IMR-90 (cell line): Measurements from ENCODE around the gene FMC1. TPM values are rescaled to one million over a fixed set of nuclear protein-coding genes. Genes with fewer than 3 reads are reported as not detected.

Experiments
- ATAC-seq: fragments of 200-7000 bp; cut with Tn5 transposase; 2 replicates; pipeline ENCODE4 v1.9.1; 2020; ENCODE audit warnings: low read depth, mild to moderate bottlenecking, moderate library complexity
- BruUV-seq: library from RNA; stranded (reverse); fragments of 400-500 nt; replicated peaks from 2 replicates; lab custom pipeline; 2021; lab: Mats Ljungman, UMichigan
- CTCF ChIA-PET: fragments of 300-600 bp; formaldehyde crosslinking; extraction: SDS; loops from one replicate; lab custom pipeline; 2021; ENCODE audit warnings: antibody characterized with exemption; lab: Yijun Ruan, JAX
- POLR2A ChIA-PET: fragments of 300-600 bp; sonication (Branson Sonifier 250); formaldehyde crosslinking; loops from one replicate; lab custom pipeline; 2022; ENCODE audit warnings: antibody characterized with exemption; ENCODE audit not compliant: unreplicated experiment; lab: Charles Lee
- DNase-seq: peaks from one replicate; pipeline ENCODE4 v3.0.0; 2013
- H2AFZ ChIP-seq: replicated peaks from 2 replicates; pipeline ENCODE3; 2013; ENCODE audit warnings: low read length, mild to moderate bottlenecking; ENCODE audit not compliant: poor library complexity
- H2AK5ac ChIP-seq: 2 replicates; pipeline ENCODE4 v1.6.1; 2013; ENCODE audit warnings: low read depth, low read length, inconsistent platforms
- H2AK9ac ChIP-seq: replicated peaks from 2 replicates; pipeline ENCODE3; 2013; ENCODE audit warnings: mild to moderate bottlenecking, low read depth, low read length, moderate library complexity; ENCODE audit not compliant: poor library complexity
- H2BK120ac ChIP-seq: 2 replicates; pipeline ENCODE4 v1.6.1; 2013; ENCODE audit warnings: low read depth, low read length, inconsistent platforms
- H2BK15ac ChIP-seq: 3 replicates; pipeline ENCODE4 v1.6.1; 2013; ENCODE audit warnings: low read depth, low read length, inconsistent platforms
- H2BK20ac ChIP-seq: 2 replicates; pipeline ENCODE4 v1.6.1; 2013; ENCODE audit warnings: low read depth, mild to moderate bottlenecking, inconsistent platforms, low read length, moderate library complexity
- H2BK5ac ChIP-seq: 2 replicates; pipeline ENCODE4 v1.6.1; 2013; ENCODE audit warnings: mild to moderate bottlenecking, low read depth, low read length, inconsistent platforms; ENCODE audit not compliant: poor library complexity, severe bottlenecking
- H3K14ac ChIP-seq: replicated peaks from 2 replicates; pipeline ENCODE4 v1.6.1; 2013; ENCODE audit warnings: low read depth, low read length, inconsistent platforms
- H3K18ac ChIP-seq: 2 replicates; pipeline ENCODE4 v1.6.1; 2013; ENCODE audit warnings: low read depth, low read length, control low read depth
- H3K23ac ChIP-seq: 2 replicates; pipeline ENCODE4 v1.6.1; 2013; ENCODE audit warnings: low read depth, low read length, inconsistent platforms
- H3K27ac ChIP-seq: 2 replicates; pipeline ENCODE4 v1.5.1; 2013; ENCODE audit warnings: mild to moderate bottlenecking, control low read depth, low read length; ENCODE audit not compliant: insufficient read depth
- H3K27me3 ChIP-seq: 2 replicates; pipeline ENCODE4 v1.6.1; 2013; ENCODE audit warnings: low read length; ENCODE audit not compliant: control insufficient read depth, insufficient read depth
- H3K36me3 ChIP-seq: 2 replicates; pipeline ENCODE4 v1.6.1; 2013; ENCODE audit warnings: low read length, mixed read lengths; ENCODE audit not compliant: control insufficient read depth, insufficient read depth
- H3K4ac ChIP-seq: 2 replicates; pipeline ENCODE4 v1.6.1; 2013; ENCODE audit warnings: low read depth, low read length, inconsistent platforms
- H3K4me1 ChIP-seq: 2 replicates; pipeline ENCODE4 v1.6.1; 2013; ENCODE audit warnings: low read length, mixed read lengths; ENCODE audit not compliant: control insufficient read depth, insufficient read depth
- H3K4me2 ChIP-seq: 2 replicates; pipeline ENCODE4 v1.6.1; 2013; ENCODE audit warnings: low read depth, mild to moderate bottlenecking, control low read depth, low read length, moderate library complexity
- H3K4me3 ChIP-seq: 2 replicates; pipeline ENCODE4 v1.5.1; 2013; ENCODE audit warnings: low read depth, mild to moderate bottlenecking, control low read depth, low read length, moderate library complexity; ENCODE audit not compliant: insufficient read depth
- H3K56ac ChIP-seq: 2 replicates; pipeline ENCODE4 v1.6.1; 2013; ENCODE audit warnings: low read length, inconsistent platforms; ENCODE audit not compliant: insufficient read depth; ENCODE audit errors: extremely low read depth
- H3K79me1 ChIP-seq, 2 experiments: 2 replicates each; pipeline ENCODE4 v1.6.1; 2013; ENCODE audit warnings: low read length in 2 of 2, inconsistent platforms in 1 of 2, low read depth in 1 of 2
- H3K9ac ChIP-seq: 2 replicates; pipeline ENCODE4 v1.6.1; 2013; ENCODE audit warnings: low read depth, low read length, control low read depth
- H3K9me1 ChIP-seq: 2 replicates; pipeline ENCODE4 v1.6.1; 2013; ENCODE audit warnings: low read length, inconsistent platforms; ENCODE audit not compliant: insufficient read depth
- H3K9me3 ChIP-seq: 2 replicates; pipeline ENCODE4 v1.6.1; 2013; ENCODE audit warnings: low read length; ENCODE audit not compliant: control insufficient read depth, insufficient read depth
- H4K20me1 ChIP-seq: 2 replicates; pipeline ENCODE4 v1.6.1; 2013; ENCODE audit warnings: low read length, inconsistent platforms; ENCODE audit not compliant: insufficient read depth
- H4K5ac ChIP-seq: 2 replicates; pipeline ENCODE4 v1.6.1; 2013; ENCODE audit warnings: mild to moderate bottlenecking, low read depth, low read length, control low read depth
- H4K8ac ChIP-seq, 2 experiments: 2 replicates each; pipeline ENCODE4 v1.6.1; 2013; ENCODE audit warnings: low read depth in 2 of 2, low read length in 2 of 2, control low read depth in 1 of 2, inconsistent platforms in 1 of 2
- H4K91ac ChIP-seq: 2 replicates; pipeline ENCODE4 v1.6.1; 2013; ENCODE audit warnings: low read depth, low read length, inconsistent platforms; ENCODE audit not compliant: insufficient read depth
- BHLHE40 ChIP-seq: fragments of 150-350 bp; IDR thresholded peaks from 2 replicates; pipeline ENCODE4 v1.6.1; 2016; ENCODE audit warnings: mild to moderate bottlenecking, low read depth, low read length
- CEBPB ChIP-seq: IDR thresholded peaks from 2 replicates; pipeline ENCODE4 v1.6.1; 2012; ENCODE audit warnings: low read depth, low read length, improper control_type of control experiment
- CHD1 ChIP-seq: IDR thresholded peaks from 2 replicates; pipeline ENCODE4 v1.6.1; 2012; ENCODE audit warnings: low read depth, low read length, improper control_type of control experiment
- CTCF ChIP-seq: conservative IDR thresholded peaks from 2 replicates; pipeline ENCODE4 v1.5.1; 2012; ENCODE audit warnings: mild to moderate bottlenecking, low read depth, low read length, improper control_type of control experiment
- ELK1 ChIP-seq: fragments of 150-350 bp; IDR thresholded peaks from 2 replicates; pipeline ENCODE4 v1.6.1; 2016; ENCODE audit warnings: low read depth, mild to moderate bottlenecking, low read length, moderate library complexity, borderline replicate concordance
- FOS ChIP-seq: fragments of 150-350 bp; IDR thresholded peaks from 2 replicates; pipeline ENCODE4 v1.6.1; 2016; ENCODE audit warnings: low read depth, low read length
- MAFK ChIP-seq: IDR thresholded peaks from 2 replicates; pipeline ENCODE4 v1.6.1; 2012; ENCODE audit warnings: low read depth, low read length, improper control_type of control experiment
- MAZ ChIP-seq: IDR thresholded peaks from 2 replicates; pipeline ENCODE4 v1.6.1; 2012; ENCODE audit warnings: low read depth, mild to moderate bottlenecking, low read length, improper control_type of control experiment, moderate library complexity, borderline replicate concordance
- MXI1 ChIP-seq: IDR thresholded peaks from 2 replicates; pipeline ENCODE4 v1.6.1; 2012; ENCODE audit warnings: low read depth, mild to moderate bottlenecking, low read length, moderate library complexity, borderline replicate concordance
- NFE2L2 ChIP-seq: fragments of 150-350 bp; IDR thresholded peaks from 2 replicates; pipeline ENCODE4 v1.6.1; 2016; ENCODE audit warnings: low read depth, mild to moderate bottlenecking, low read length
- POLR2A ChIP-seq: IDR thresholded peaks from 2 replicates; pipeline ENCODE4 v1.6.1; 2012; ENCODE audit warnings: mild to moderate bottlenecking, low read depth, low read length
- RAD21 ChIP-seq: IDR thresholded peaks from 2 replicates; pipeline ENCODE4 v1.6.1; 2012; ENCODE audit warnings: low read length, improper control_type of control experiment
- RCOR1 ChIP-seq: IDR thresholded peaks from 2 replicates; pipeline ENCODE4 v1.6.1; 2012; ENCODE audit warnings: mild to moderate bottlenecking, low read length, improper control_type of control experiment; ENCODE audit not compliant: insufficient replicate concordance
- RFX5 ChIP-seq: IDR thresholded peaks from 2 replicates; pipeline ENCODE4 v1.8.0; 2012; ENCODE audit warnings: low read depth, mild to moderate bottlenecking, low read length, moderate library complexity
- SMC3 ChIP-seq: fragments of 150-350 bp; IDR thresholded peaks from 2 replicates; pipeline ENCODE4 v1.6.1; 2016; ENCODE audit warnings: low read depth, mild to moderate bottlenecking, antibody characterized with exemption, low read length, moderate library complexity
- USF2 ChIP-seq: fragments of 150-350 bp; IDR thresholded peaks from 2 replicates; pipeline ENCODE4 v1.6.1; 2017; ENCODE audit warnings: mild to moderate bottlenecking, antibody characterized with exemption, low read length, low read depth
- WGBS, 2 experiments: methylation state at CpG; one replicate each; pipeline versions ENCODE4 v1.1.5 to v1.1.7; 2013; ENCODE audit warnings: missing lambda C conversion rate in 2 of 2; ENCODE audit not compliant: insufficient read length in 1 of 2; ENCODE audit errors: extremely low coverage in 2 of 2; 5-methylcytosine and 5-hydroxymethylcytosine counted together
- dilution Hi-C: fragments of 300-500 bp; cut with HindIII; formaldehyde crosslinking; loops from one replicate; pipeline ENCODE4 v1.14.3; 2018; ENCODE audit warnings: low sequenced_read_pairs; ENCODE audit not compliant: unreplicated experiment
- in situ Hi-C: fragments of 300-500 bp; cut with MboI; formaldehyde crosslinking; loops from 3 replicates; pipeline ENCODE4 v1.14.3; 2019; ENCODE audit warnings: low sequenced_read_pairs, inconsistent platforms, mixed read lengths
- intact Hi-C: fragments of 100-400 bp; cut with micrococcal nuclease; formaldehyde crosslinking; loops from 2 replicates; pipeline ENCODE4 v1.10.0; 2022
- polyA plus RNA-seq, 3 experiments: library from polyadenylated mRNA; depleted of rRNA; stranded (reverse); fragments of >200 nt; gene quantifications; 2 replicates each; pipeline ENCODE4 v1.2.3, GENCODE V29; 2012; ENCODE audit warnings: low replicate concordance in 1 of 3
- total RNA-seq: library from RNA; depleted of rRNA; stranded (reverse); fragments of >200 nt; gene quantifications from 2 replicates; pipeline ENCODE4 v1.2.3, GENCODE V29; 2012

FMC1 gene
- total and polyA plus RNA-seq, 2 of the 4 experiments (the other 2 are of a cell fraction): 6.1 to 11.9 TPM

GRCh38 chr7:139387594-139387993, 46.5 kb downstream of the FMC1 start:
- no peak overlapping the region for H3K4me3 ChIP-seq
- H4K91ac ChIP-seq: no peak overlapping the region
- H3K56ac ChIP-seq: no peak overlapping the region
- H3K9me3 ChIP-seq: no peaks in the 10 kb centered on the region
- intact Hi-C loops (no loop called here), dilution Hi-C loops (no loop called here), in situ Hi-C loops (no loop called here)
- no peak for TF ChIP-seq RFX5
- no peak for TF ChIP-seq CTCF
- no peak for TF ChIP-seq MXI1
- no peak for TF ChIP-seq MAFK
- TF ChIP-seq MAZ: no peak
- no peak for TF ChIP-seq BHLHE40
- TF ChIP-seq CHD1: no peak
- TF ChIP-seq RAD21: no peak
- TF ChIP-seq CEBPB: no peak
- no peak for TF ChIP-seq FOS
- TF ChIP-seq POLR2A: no peak
- TF ChIP-seq USF2: no peak
- TF ChIP-seq RCOR1: no peak
- TF ChIP-seq NFE2L2: no peak
- TF ChIP-seq SMC3: no peak
- no peak for TF ChIP-seq ELK1
- H2BK20ac ChIP-seq: no peak overlapping the region
- ChIA-PET POLR2A (no interaction called here), CTCF (interaction anchor here (0.9 kb wide), 2 partner anchors 12 to 47 kb away, joined by 3 to 4 read pairs; no protein-coding TSS in a partner anchor)
- H2AK5ac ChIP-seq: no peak overlapping the region
- no peak overlapping the region for H3K27ac ChIP-seq
- no peak overlapping the region for H2AK9ac ChIP-seq
- WGBS, 2 experiments: 100% methylated on average over 3 of the region's 5 CpGs; no CpG with 5 or more reads in 1 of the 2 experiments
- H4K5ac ChIP-seq: no peak overlapping the region
- BruUV-seq: no TSS peak
- H3K27me3 ChIP-seq: no peaks in the 10 kb centered on the region
- H2BK5ac ChIP-seq: no peak overlapping the region
- no peak overlapping the region for H3K18ac ChIP-seq
- H4K8ac ChIP-seq: no peak overlapping the region
- H3K36me3 ChIP-seq: peaks cover 19% of the 10 kb centered on the region
- no peak overlapping the region for H2AFZ ChIP-seq
- no peak overlapping the region for H3K4ac ChIP-seq
- DNase-seq (no peak), ATAC-seq (no peak)
- no peak overlapping the region for H3K14ac ChIP-seq
- H3K4me2 ChIP-seq: no peak overlapping the region
- no peak overlapping the region for H2BK15ac ChIP-seq
- no peak overlapping the region for H3K23ac ChIP-seq
- no peak overlapping the region for H2BK120ac ChIP-seq
- H4K20me1 ChIP-seq: peaks cover 14% of the 10 kb centered on the region
- peaks cover 18 to 35% of the 10 kb centered on the region in 2 experiments for H3K79me1 ChIP-seq
- no peaks in the 10 kb centered on the region for H3K4me1 ChIP-seq
- peaks cover 3% of the 10 kb centered on the region; the same call in 1 of the 2 replicates for H3K9me1 ChIP-seq
- H3K9ac ChIP-seq: no peak overlapping the region
